K562 (cell line): Measurements from ENCODE around the gene RERE. TPM values are rescaled to one million over a fixed set of nuclear protein-coding genes. Genes with fewer than 3 reads are reported as not detected.

Source experiments
- ATAC-seq: fragments of 200-7000 bp; cut with Tn5 transposase; 3 replicates; pipeline ENCODE4 v1.9.1; 2020; ENCODE audit warnings: moderate library complexity
- BruUV-seq: library from RNA; stranded (reverse); fragments of 400-500 nt; replicated peaks from 2 replicates; lab custom pipeline; 2021; lab: Mats Ljungman, UMichigan
- CTCF ChIA-PET: fragments of 300-600 bp; formaldehyde crosslinking; extraction: SDS; loops from one replicate; lab custom pipeline; 2021; ENCODE audit warnings: low intra/inter-chr PET ratio; lab: Yijun Ruan, JAX
- POLR2A ChIA-PET: fragments of 300-600, 350-650 bp; sonication (Branson Sonifier 250); formaldehyde crosslinking; extraction: SDS; loops from one replicate; lab custom pipeline; 2021; ENCODE audit warnings: antibody characterized with exemption, inconsistent platforms; lab: Yijun Ruan, JAX
- DNase-seq, 4 experiments: peaks; one replicate each; pipeline versions ENCODE4 v3.0.0 to v3.0.0-alpha.2; 2011 to 2018; ENCODE audit warnings: low spot score in 3 of 4, mixed read lengths in 3 of 4; ENCODE audit errors: extremely low read depth in 1 of 4
- FAIRE-seq: peaks from 2 replicates; lab custom pipeline; 2011; peaks lifted over from hg19 to GRCh38; lab: Jason Lieb, UNC
- H2AFZ ChIP-seq: 2 replicates; pipeline ENCODE4 v1.6.0; 2011; ENCODE audit warnings: low read depth, low read length, control low read depth, inconsistent platforms
- H3K27ac ChIP-seq: fragments of 200-600 bp; 3 replicates; pipeline ENCODE4 v1.8.0; 2011; ENCODE audit warnings: low read depth, mild to moderate bottlenecking, control low read depth, inconsistent platforms, low read length, moderate library complexity, mixed read lengths; ENCODE audit errors: extremely low read depth
- H3K27me3 ChIP-seq, 2 experiments: fragments of 300-600 bp in 1 of 2; 2 replicates in 1 of 2; 3 replicates in 1 of 2; pipeline versions ENCODE4 v1.6.0 to v1.8.0; 2011; ENCODE audit warnings: inconsistent platforms in 2 of 2, low read length in 2 of 2, mild to moderate bottlenecking in 1 of 2, mixed read lengths in 1 of 2, moderate library complexity in 1 of 2; ENCODE audit not compliant: control insufficient read depth in 2 of 2, insufficient read depth in 2 of 2
- H3K36me3 ChIP-seq: fragments of 300-600 bp; 3 replicates; pipeline ENCODE4 v1.8.0; 2011; ENCODE audit warnings: mild to moderate bottlenecking, low read length, inconsistent platforms; ENCODE audit not compliant: control insufficient read depth, insufficient read depth
- H3K4me1 ChIP-seq, 2 experiments: fragments of 200-600 bp in 1 of 2; replicated peaks in 1 of 2; 2 replicates in 1 of 2; 3 replicates in 1 of 2; pipeline versions ENCODE4 v1.5.1 to v1.8.0; 2011; ENCODE audit warnings: inconsistent platforms in 2 of 2, low read length in 2 of 2, mild to moderate bottlenecking in 1 of 2, mixed read lengths in 1 of 2, moderate library complexity in 1 of 2; ENCODE audit not compliant: control insufficient read depth in 2 of 2, insufficient read depth in 2 of 2
- H3K4me2 ChIP-seq: 2 replicates; pipeline ENCODE4 v1.6.1; 2011; ENCODE audit warnings: low read length, control low read depth, inconsistent platforms, mixed read lengths; ENCODE audit not compliant: insufficient read depth
- H3K4me3 ChIP-seq: fragments of 200-600 bp; sonication (generic), shearing (Covaris generic); 2 replicates; pipeline ENCODE4 v1.5.1; 2016; ENCODE audit warnings: control low read depth, inconsistent platforms
- H3K79me2 ChIP-seq: fragments of 200-600 bp; 3 replicates; pipeline ENCODE4 v1.8.0; 2011; ENCODE audit warnings: low read length, inconsistent platforms; ENCODE audit not compliant: control insufficient read depth, insufficient read depth
- H3K9ac ChIP-seq, 2 experiments: 2 replicates each; pipeline versions ENCODE4 v1.6.0 to v1.6.1; 2011; ENCODE audit warnings: low read depth in 2 of 2, low read length in 2 of 2, control low read depth in 1 of 2, inconsistent platforms in 1 of 2, mild to moderate bottlenecking in 1 of 2, mixed read lengths in 1 of 2; ENCODE audit not compliant: insufficient read depth in 1 of 2
- H3K9me1 ChIP-seq: one replicate; pipeline ENCODE4 v1.6.0; 2011; ENCODE audit warnings: inconsistent platforms, mild to moderate bottlenecking, low read length, moderate library complexity; ENCODE audit not compliant: control insufficient read depth, insufficient read depth
- H3K9me3 ChIP-seq: replicated peaks from 2 replicates; pipeline ENCODE4 v1.5.1; 2011; ENCODE audit warnings: low read depth, low read length, inconsistent platforms; ENCODE audit not compliant: control insufficient read depth, insufficient read depth
- H4K20me1 ChIP-seq: replicated peaks from 2 replicates; pipeline ENCODE4 v1.6.1; 2011; ENCODE audit warnings: low read length, inconsistent platforms, mixed read lengths; ENCODE audit not compliant: control insufficient read depth, insufficient read depth
- ILK ChIP-seq: fragments of 450-650 bp; IDR thresholded peaks from 2 replicates; pipeline ENCODE4 v1.6.1; 2016; ENCODE audit warnings: missing genetic modification characterization, low read depth, mild to moderate bottlenecking, missing compliant biosample characterization, moderate library complexity, borderline replicate concordance
- LARP7 ChIP-seq: fragments of 450-650 bp; IDR thresholded peaks from 2 replicates; pipeline ENCODE4 v1.6.1; 2016
- MBD2 ChIP-seq: sonication (generic); IDR thresholded peaks from 2 replicates; pipeline ENCODE4 v1.6.1; 2016; ENCODE audit warnings: low read depth, borderline replicate concordance
- NR2F6 ChIP-seq: fragments of 450-650 bp; formaldehyde crosslinking; IDR thresholded peaks from 2 replicates; pipeline ENCODE4 v1.4.0; 2020; ENCODE audit warnings: mild to moderate bottlenecking
- WGBS: fragments of 100-300 bp; shearing (Covaris generic); methylation state at CpG from one replicate; pipeline ENCODE4 v1.1.6; 2016; ENCODE audit warnings: low coverage, mixed read lengths; ENCODE audit not compliant: insufficient coverage; ENCODE audit errors: missing lambda C conversion rate; 5-methylcytosine and 5-hydroxymethylcytosine counted together
- in situ Hi-C: fragments of 300-500 bp; cut with MboI; formaldehyde crosslinking; loops from 4 replicates; pipeline ENCODE4 v1.15.0; 2018; ENCODE audit warnings: inconsistent platforms, mixed read lengths
- intact Hi-C: fragments of 100-400 bp; cut with micrococcal nuclease; formaldehyde crosslinking; loops from 2 replicates; pipeline ENCODE4 v1.14.2; 2022
- polyA plus RNA-seq, 8 experiments: library from polyadenylated mRNA; depleted of rRNA in 4 of 8; stranded (reverse) in 5 of 8; unstranded in 3 of 8; fragments of >200 nt; fragmentation: Nextera tagmentation in 2 of 8; fragmentation: Illumina TruSeq in 1 of 8; extraction: Ambion mirVana in 2 of 8; extraction: Trizol in 1 of 8; gene quantifications; 2 replicates each; pipeline versions ENCODE4 v1.2.1 to v1.2.3, GENCODE V29; 2011 to 2014; ENCODE audit warnings: inconsistent platforms in 1 of 8, missing spikeins in 1 of 8
- total RNA-seq, 7 experiments: library from RNA; depleted of rRNA in 6 of 7; stranded (reverse); fragments of >200 nt in 6 of 7; fragmentation: Illumina TruSeq in 2 of 7; extraction: Trizol in 2 of 7; gene quantifications; 2 replicates each; pipeline versions ENCODE4 v1.2.1 to v1.2.3, GENCODE V29; 2011 to 2021; ENCODE audit warnings: low replicate concordance in 1 of 7
- TF ChIP-seq, protein P1 (sequence below), 3 experiments: fragments of 200-800 bp in 1 of 3; sonication (Bioruptor generic) in 1 of 3; sonication (generic) in 1 of 3; formaldehyde crosslinking in 1 of 3; IDR thresholded peaks; 2 replicates each; pipeline versions ENCODE4 v1.6.1 to v1.8.0; 2016 to 2022; ENCODE audit warnings: mild to moderate bottlenecking in 2 of 3, missing compliant biosample characterization in 2 of 3, missing genetic modification characterization in 2 of 3, missing genetic modification reagents in 1 of 3
- TF ChIP-seq, protein P2 (sequence below): IDR thresholded peaks from 2 replicates; pipeline ENCODE4 v1.6.1; 2011; ENCODE audit not compliant: insufficient read length; ENCODE audit errors: extremely low read depth
- TF ChIP-seq, protein P3 (sequence below): sonication (generic); formaldehyde crosslinking; IDR thresholded peaks from 2 replicates; pipeline ENCODE4 v1.5.0; 2020; ENCODE audit warnings: missing genetic modification reagents

RERE gene
- total and polyA plus RNA-seq, 9 of the 15 experiments (the other 6 are each of a cell fraction or from before 2014, with no cell fraction given) = 3.0 to 51.5 (median 13.4) TPM

DNA sequence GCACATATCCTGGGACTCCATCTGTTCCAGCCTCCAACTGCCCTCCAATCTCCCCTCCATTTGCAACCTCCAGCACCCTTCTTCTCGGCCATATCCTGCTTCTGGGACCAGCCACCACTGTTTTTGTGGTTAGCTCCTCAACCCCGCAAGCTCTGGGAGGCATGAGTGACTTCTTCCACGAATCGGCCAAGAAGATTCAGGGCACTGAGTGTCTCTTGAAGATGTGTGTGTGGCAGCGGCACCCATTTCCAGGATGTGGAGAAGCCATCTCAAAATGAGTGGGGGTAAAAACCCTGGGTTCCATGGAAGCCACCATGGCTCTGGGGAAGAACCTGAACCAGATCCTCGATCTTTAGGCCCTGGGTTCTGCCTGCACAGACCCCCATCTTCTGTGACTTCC lies 304.9 kb downstream of the RERE start:
- H3K9me3 ChIP-seq = no peaks in the 10 kb centered on the region
- DNase-seq (no peak), FAIRE-seq (no peak), ATAC-seq (no peak)
- no peaks in the 10 kb centered on the region for H3K9me1 ChIP-seq
- no peak overlapping the region for H3K27ac ChIP-seq
- POLR2A ChIA-PET = no interaction called here
- 92% methylated on average over 6 of the region's 6 CpGs for WGBS
- intact Hi-C loops = no loop called here
- H3K79me2 ChIP-seq = peaks cover 7% of the 10 kb centered on the region; the same call in 2 of the 3 replicates
- peaks cover 8% of the 10 kb centered on the region; the same call in 2 of the 3 replicates for H3K36me3 ChIP-seq
- CTCF ChIA-PET = no interaction called here
- H3K9ac ChIP-seq = no peak overlapping the region
- H3K4me1 ChIP-seq = peaks cover 0 to 12% of the 10 kb centered on the region in 2 experiments; a peak in 3 of 5 replicates
- no peak overlapping the region for H3K4me3 ChIP-seq
- TF ChIP-seq, protein P1, sequence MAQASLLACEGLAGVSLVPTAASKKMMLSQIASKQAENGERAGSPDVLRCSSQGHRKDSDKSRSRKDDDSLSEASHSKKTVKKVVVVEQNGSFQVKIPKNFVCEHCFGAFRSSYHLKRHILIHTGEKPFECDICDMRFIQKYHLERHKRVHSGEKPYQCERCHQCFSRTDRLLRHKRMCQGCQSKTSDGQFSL (CRISPR knock-in tag; IDR thresholded peaks at IDR 0.05) = no peak
- TF ChIP-seq, protein P1 (tag; IDR thresholded peaks at IDR 0.05) = no peak
- TF ChIP-seq, protein P2, sequence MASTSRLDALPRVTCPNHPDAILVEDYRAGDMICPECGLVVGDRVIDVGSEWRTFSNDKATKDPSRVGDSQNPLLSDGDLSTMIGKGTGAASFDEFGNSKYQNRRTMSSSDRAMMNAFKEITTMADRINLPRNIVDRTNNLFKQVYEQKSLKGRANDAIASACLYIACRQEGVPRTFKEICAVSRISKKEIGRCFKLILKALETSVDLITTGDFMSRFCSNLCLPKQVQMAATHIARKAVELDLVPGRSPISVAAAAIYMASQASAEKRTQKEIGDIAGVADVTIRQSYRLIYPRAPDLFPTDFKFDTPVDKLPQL = no peak
- TF ChIP-seq ILK (no peak), MBD2 (no peak), NR2F6 (CRISPR knock-in tag) (no peak), LARP7 (no peak)
- TF ChIP-seq, protein P3, sequence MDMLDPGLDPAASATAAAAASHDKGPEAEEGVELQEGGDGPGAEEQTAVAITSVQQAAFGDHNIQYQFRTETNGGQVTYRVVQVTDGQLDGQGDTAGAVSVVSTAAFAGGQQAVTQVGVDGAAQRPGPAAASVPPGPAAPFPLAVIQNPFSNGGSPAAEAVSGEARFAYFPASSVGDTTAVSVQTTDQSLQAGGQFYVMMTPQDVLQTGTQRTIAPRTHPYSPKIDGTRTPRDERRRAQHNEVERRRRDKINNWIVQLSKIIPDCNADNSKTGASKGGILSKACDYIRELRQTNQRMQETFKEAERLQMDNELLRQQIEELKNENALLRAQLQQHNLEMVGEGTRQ (CRISPR knock-in tag) = no peak
- H3K4me2 ChIP-seq = no peak overlapping the region
- in situ Hi-C loops = no loop called here
- H4K20me1 ChIP-seq = no peaks in the 10 kb centered on the region
- H2AFZ ChIP-seq = no peak overlapping the region
- BruUV-seq = no TSS peak
- H3K27me3 ChIP-seq = no peaks in the 10 kb centered on the region
